H1 (cell line): ENCODE measurements around the gene GPRC6A. TPM values are rescaled to one million over a fixed set of nuclear protein-coding genes. Genes with fewer than 3 reads are reported as not detected.

Experiments
- CTCF ChIA-PET: fragments of 300-600 bp; sonication (Branson Sonifier 250); formaldehyde crosslinking; loops from one replicate; lab custom pipeline; 2021; ENCODE audit not compliant: partially characterized antibody; lab: Charles Lee
- POLR2A ChIA-PET: fragments of 300-600 bp; sonication (Branson Sonifier 250); formaldehyde crosslinking; loops from one replicate; lab custom pipeline; 2021; ENCODE audit warnings: inconsistent platforms; ENCODE audit not compliant: partially characterized antibody; lab: Charles Lee
- DNase-seq, 2 experiments: peaks; one replicate each; pipeline versions ENCODE4 v3.0.0 to v3.0.0-alpha.2; 2010 to 2022; ENCODE audit warnings: low spot score in 2 of 2, low read depth in 1 of 2, mixed read lengths in 1 of 2
- FAIRE-seq: peaks from 2 replicates; lab custom pipeline; 2011; peaks lifted over from hg19 to GRCh38; lab: Jason Lieb, UNC
- H2AFZ ChIP-seq: 2 replicates; pipeline ENCODE4 v1.8.1; 2012; ENCODE audit warnings: low read length, inconsistent platforms
- H2AK5ac ChIP-seq: 2 replicates; pipeline ENCODE4 v1.6.1; 2013; ENCODE audit warnings: low read depth, low read length
- H2BK120ac ChIP-seq: replicated peaks from 2 replicates; pipeline ENCODE3; 2013; ENCODE audit warnings: low read depth, low read length, inconsistent platforms
- H2BK12ac ChIP-seq: 2 replicates; pipeline ENCODE4 v1.6.1; 2013; ENCODE audit warnings: low read depth, low read length
- H2BK15ac ChIP-seq: 2 replicates; pipeline ENCODE4 v1.6.1; 2013; ENCODE audit warnings: low read length
- H2BK20ac ChIP-seq: 2 replicates; pipeline ENCODE4 v1.6.1; 2013; ENCODE audit warnings: low read length
- H2BK5ac ChIP-seq: 2 replicates; pipeline ENCODE4 v1.6.1; 2013; ENCODE audit warnings: low read depth, low read length
- H3K14ac ChIP-seq: 2 replicates; pipeline ENCODE4 v1.6.1; 2013; ENCODE audit warnings: inconsistent platforms; ENCODE audit not compliant: insufficient read length
- H3K18ac ChIP-seq: 2 replicates; pipeline ENCODE4 v1.6.1; 2013; ENCODE audit warnings: low read length; ENCODE audit errors: extremely low read depth
- H3K23ac ChIP-seq: 2 replicates; pipeline ENCODE4 v1.6.1; 2013; ENCODE audit warnings: inconsistent platforms; ENCODE audit not compliant: insufficient read length
- H3K23me2 ChIP-seq: 2 replicates; pipeline ENCODE4 v1.6.1; 2013; ENCODE audit warnings: low read depth, low read length
- H3K27ac ChIP-seq: 2 replicates; pipeline ENCODE4 v1.6.1; 2011; ENCODE audit warnings: low read depth, low read length, inconsistent platforms
- H3K27me3 ChIP-seq, 4 experiments: replicated peaks in 1 of 4; 1 replicate in 1 of 4; 2 replicates in 3 of 4; pipeline versions ENCODE4 v1.6.1 to v1.8.1; 2011 to 2013; ENCODE audit warnings: low read length in 3 of 4, mild to moderate bottlenecking in 3 of 4, inconsistent platforms in 2 of 4, mixed read lengths in 2 of 4, moderate library complexity in 1 of 4; ENCODE audit not compliant: control insufficient read depth in 3 of 4, insufficient read depth in 3 of 4; ENCODE audit errors: extremely low read depth in 1 of 4
- H3K36me3 ChIP-seq, 4 experiments: 2 replicates each; pipeline versions ENCODE4 v1.6.1 to v1.8.1; 2011 to 2013; ENCODE audit warnings: mild to moderate bottlenecking in 4 of 4, low read length in 3 of 4, moderate library complexity in 2 of 4, control low read depth in 1 of 4, inconsistent platforms in 1 of 4; ENCODE audit not compliant: insufficient read depth in 4 of 4, control insufficient read depth in 2 of 4
- H3K4ac ChIP-seq: replicated peaks from 2 replicates; pipeline ENCODE3; 2013; ENCODE audit warnings: low read length, low read depth, mixed read lengths, inconsistent platforms; ENCODE audit not compliant: insufficient read length
- H3K4me1 ChIP-seq, 4 experiments: replicated peaks in 1 of 4; 1 replicate in 1 of 4; 2 replicates in 3 of 4; pipeline versions ENCODE4 v1.6.1 to v1.8.1; 2011 to 2013; ENCODE audit warnings: low read length in 3 of 4, inconsistent platforms in 2 of 4, mixed read lengths in 1 of 4; ENCODE audit not compliant: insufficient read depth in 4 of 4, control insufficient read depth in 3 of 4
- H3K4me2 ChIP-seq, 2 experiments: 2 replicates each; pipeline versions ENCODE4 v1.6.1 to v1.8.1; 2011 to 2013; ENCODE audit warnings: low read depth in 2 of 2, low read length in 2 of 2, control low read depth in 1 of 2, inconsistent platforms in 1 of 2, mild to moderate bottlenecking in 1 of 2; ENCODE audit not compliant: insufficient read depth in 1 of 2
- H3K4me3 ChIP-seq, 4 experiments: fragments of 200-600, 300-600 bp in 1 of 4; sonication (generic), shearing (Covaris generic), sonication (Bioruptor Twin) in 1 of 4; 2 replicates each; pipeline versions ENCODE4 v1.5.1 to v1.8.1; 2011 to 2016; ENCODE audit warnings: low read length in 4 of 4, low read depth in 3 of 4, control low read depth in 2 of 4, inconsistent platforms in 2 of 4, mild to moderate bottlenecking in 2 of 4, mixed read lengths in 1 of 4, moderate library complexity in 1 of 4; ENCODE audit not compliant: insufficient read depth in 2 of 4; ENCODE audit errors: extremely low read depth in 1 of 4
- H3K56ac ChIP-seq: replicated peaks from 2 replicates; pipeline ENCODE3; 2013; ENCODE audit warnings: low read depth, mild to moderate bottlenecking, mixed read lengths, low read length, inconsistent platforms; ENCODE audit not compliant: insufficient read length
- H3K79me1 ChIP-seq: 2 replicates; pipeline ENCODE4 v1.6.1; 2013; ENCODE audit warnings: low read depth, low read length, control low read depth
- H3K79me2 ChIP-seq, 2 experiments: 2 replicates each; pipeline versions ENCODE4 v1.6.1 to v1.8.1; 2012 to 2013; ENCODE audit warnings: low read length in 2 of 2, mild to moderate bottlenecking in 2 of 2, inconsistent platforms in 1 of 2; ENCODE audit not compliant: insufficient read depth in 2 of 2, control insufficient read depth in 1 of 2
- H3K9ac ChIP-seq, 4 experiments: replicated peaks in 1 of 4; 1 replicate in 1 of 4; 2 replicates in 3 of 4; pipeline versions ENCODE4 v1.6.1 to v1.8.1; 2011 to 2013; ENCODE audit warnings: low read depth in 3 of 4, low read length in 3 of 4, control low read depth in 2 of 4, mild to moderate bottlenecking in 2 of 4, moderate library complexity in 2 of 4, inconsistent platforms in 1 of 4; ENCODE audit errors: extremely low read depth in 1 of 4
- H3K9me3 ChIP-seq, 2 experiments: 2 replicates each; pipeline versions ENCODE4 v1.6.1 to v1.8.1; 2012 to 2013; ENCODE audit warnings: mild to moderate bottlenecking in 2 of 2, moderate library complexity in 2 of 2, control low read depth in 1 of 2, inconsistent platforms in 1 of 2, low read depth in 1 of 2, low read length in 1 of 2, mixed read lengths in 1 of 2; ENCODE audit not compliant: insufficient read depth in 2 of 2
- H4K20me1 ChIP-seq, 2 experiments: replicated peaks in 1 of 2; 2 replicates each; pipeline versions ENCODE3 to v1.8.1; 2011 to 2013; ENCODE audit warnings: inconsistent platforms in 2 of 2, low read length in 2 of 2, mild to moderate bottlenecking in 1 of 2; ENCODE audit not compliant: insufficient read depth in 2 of 2, control insufficient read depth in 1 of 2
- H4K5ac ChIP-seq: 2 replicates; pipeline ENCODE4 v1.6.1; 2013; ENCODE audit warnings: low read length, low read depth, mixed read lengths, inconsistent platforms; ENCODE audit not compliant: insufficient read length
- H4K8ac ChIP-seq: 2 replicates; pipeline ENCODE4 v1.8.0; 2013; ENCODE audit warnings: mild to moderate bottlenecking, moderate library complexity, low read length, inconsistent platforms; ENCODE audit not compliant: insufficient read depth; ENCODE audit errors: extremely low read depth
- H4K91ac ChIP-seq: replicated peaks from 2 replicates; pipeline ENCODE3; 2013; ENCODE audit warnings: low read length, mixed read lengths, inconsistent platforms; ENCODE audit not compliant: insufficient read length
- BACH1 ChIP-seq: IDR thresholded peaks from 2 replicates; pipeline ENCODE4 v1.6.1; 2012; ENCODE audit warnings: low read length, improper control_type of control experiment
- BRCA1 ChIP-seq: IDR thresholded peaks from 2 replicates; pipeline ENCODE4 v1.6.1; 2012; ENCODE audit warnings: low read depth, low read length, improper control_type of control experiment
- CHD1 ChIP-seq: IDR thresholded peaks from 2 replicates; pipeline ENCODE4 v1.6.1; 2012; ENCODE audit warnings: low read depth, low read length, improper control_type of control experiment
- EZH2 ChIP-seq: fragments of 200-600 bp; sonication (generic); IDR thresholded peaks from 2 replicates; pipeline ENCODE4 v1.7.1; 2012; ENCODE audit warnings: low read depth, mild to moderate bottlenecking, moderate library complexity, low read length, inconsistent platforms; ENCODE audit not compliant: severe bottlenecking
- FOSL1 ChIP-seq: IDR thresholded peaks from 2 replicates; pipeline ENCODE4 v1.6.1; 2011; ENCODE audit warnings: mild to moderate bottlenecking, low read depth, low read length, moderate library complexity; ENCODE audit not compliant: insufficient read depth
- GTF2F1 ChIP-seq: IDR thresholded peaks from 2 replicates; pipeline ENCODE4 v1.6.1; 2012; ENCODE audit warnings: low read depth, low read length, improper control_type of control experiment, borderline replicate concordance
- MAFK ChIP-seq: IDR thresholded peaks from 2 replicates; pipeline ENCODE4 v1.6.1; 2012; ENCODE audit warnings: low read depth, mild to moderate bottlenecking, improper control_type of control experiment, low read length
- POLR2AphosphoS5 ChIP-seq: IDR thresholded peaks from 2 replicates; pipeline ENCODE4 v1.6.1; 2011; ENCODE audit warnings: low read depth, low read length
- RAD21 ChIP-seq, 2 experiments: IDR thresholded peaks in 1 of 2; conservative IDR thresholded peaks in 1 of 2; 2 replicates each; pipeline ENCODE4 v1.6.1; 2011; ENCODE audit warnings: low read depth in 2 of 2, low read length in 2 of 2, improper control_type of control experiment in 1 of 2, inconsistent platforms in 1 of 2, mild to moderate bottlenecking in 1 of 2, moderate library complexity in 1 of 2
- SP4 ChIP-seq: IDR thresholded peaks from 2 replicates; pipeline ENCODE4 v1.6.1; 2012; ENCODE audit warnings: low read length, inconsistent platforms
- TBP ChIP-seq: IDR thresholded peaks from 2 replicates; pipeline ENCODE4 v1.6.1; 2011; ENCODE audit warnings: low read depth, low read length, improper control_type of control experiment
- TCF12 ChIP-seq: IDR thresholded peaks from 2 replicates; pipeline ENCODE4 v1.6.1; 2011; ENCODE audit warnings: low read depth, mild to moderate bottlenecking, low read length
- WGBS, 2 experiments: shearing (Covaris generic) in 1 of 2; methylation state at CpG; one replicate each; pipeline versions ENCODE4 v1.1.6 to v1.1.7; 2013 to 2015; ENCODE audit warnings: low lambda C conversion rate in 2 of 2, mixed read lengths in 2 of 2, inconsistent platforms in 1 of 2, low coverage in 1 of 2, missing lambda C conversion rate in 1 of 2; ENCODE audit not compliant: insufficient replicate concordance in 2 of 2, insufficient coverage in 1 of 2, insufficient read length in 1 of 2; ENCODE audit errors: extremely low coverage in 1 of 2, missing lambda C conversion rate in 1 of 2; 5-methylcytosine and 5-hydroxymethylcytosine counted together
- polyA plus RNA-seq, 7 experiments: library from polyadenylated mRNA; depleted of rRNA in 3 of 7; stranded (reverse) in 5 of 7; unstranded in 2 of 7; fragments of >200 nt in 5 of 7; fragments of 200-250 nt in 2 of 7; gene quantifications; 1 replicate in 5 of 7; 2 replicates in 1 of 7; 4 replicates in 1 of 7; pipeline versions ENCODE4 v1.2.1 to v1.2.3, GENCODE V29; 2011 to 2013; ENCODE audit warnings: missing spikeins in 2 of 7, mixed read lengths in 2 of 7
- total RNA-seq: library from RNA; stranded (reverse); fragmentation: NEBNext Ultra II Directional; extraction: Animal tissue kit (Norgen Biotek cat#: 25700); gene quantifications from 2 replicates; pipeline ENCODE4 v1.2.1, GENCODE V29; 2021

The GPRC6A gene
- total and polyA plus RNA-seq, 2 of the 8 experiments (the other 6 are each of a cell fraction or from before 2014, with no cell fraction given), result 0.09 to 0.22 TPM

GRCh38 chr6:116812051-116812650, 16.7 kb downstream of the GPRC6A start:
- H3K27me3 ChIP-seq, result no peaks in the 10 kb centered on the region
- no peak overlapping the region for H3K27ac ChIP-seq
- TF ChIP-seq CHD1 (no peak), BRCA1 (no peak), EZH2 (no peak), POLR2AphosphoS5 (no peak), FOSL1 (no peak), RAD21 (IDR thresholded peaks at IDR 0.05 in 1 of 2, conservative IDR thresholded peaks at IDR 0.05 in 1 of 2; ENCODE audit: low read depth in 2 of 2, low read length in 2 of 2) (no peak), TCF12 (no peak), MAFK (no peak), SP4 (no peak), BACH1 (no peak), TBP (no peak), GTF2F1 (no peak)
- TF ChIP-seq, all 59 proteins: peak for 0
- H3K36me3 ChIP-seq, result no peaks in the 10 kb centered on the region
- no peaks in the 10 kb centered on the region for H4K20me1 ChIP-seq
- CTCF ChIA-PET, result no interaction called here
- H2AFZ ChIP-seq, result no peak overlapping the region
- no peaks in the 10 kb centered on the region for H3K79me2 ChIP-seq
- no peak overlapping the region for H2BK5ac ChIP-seq
- H3K4me1 ChIP-seq, result no peaks in the 10 kb centered on the region
- no peaks in the 10 kb centered on the region for H3K9me3 ChIP-seq
- POLR2A ChIA-PET, result no interaction called here
- FAIRE-seq, result no peak
- H3K18ac ChIP-seq, result no peak overlapping the region
- no peak overlapping the region for H2AK5ac ChIP-seq
- no peak for DNase-seq
- no peak overlapping the region for H3K4me2 ChIP-seq
- no peak overlapping the region for H2BK120ac ChIP-seq
- H3K4ac ChIP-seq, result no peak overlapping the region
- H3K79me1 ChIP-seq, result no peaks in the 10 kb centered on the region
- H2BK20ac ChIP-seq, result no peak overlapping the region
- 78% methylated on average over 2 of the region's 2 CpGs; no CpG with 5 or more reads in 1 of the 2 experiments for WGBS, 2 experiments
- H2BK15ac ChIP-seq, result no peak overlapping the region
- H4K8ac ChIP-seq, result no peak overlapping the region
- no peak overlapping the region for H3K14ac ChIP-seq
- no peak overlapping the region for H3K4me3 ChIP-seq
- no peak overlapping the region for H3K56ac ChIP-seq
- no peak overlapping the region for H3K23ac ChIP-seq
- no peak overlapping the region for H3K9ac ChIP-seq
- no peak overlapping the region for H4K91ac ChIP-seq
- no peaks in the 10 kb centered on the region for H3K23me2 ChIP-seq
- no peak overlapping the region for H2BK12ac ChIP-seq
- H4K5ac ChIP-seq, result no peak overlapping the region
